Lower leg skin (tissue), 3 donors: Measurements from ENCODE around the gene ZBTB7C.

Experiments
- POLR2A ChIP-seq, 2 donors: fragments of 450-650 bp; IDR thresholded peaks; one replicate each; pipeline ENCODE4 v1.6.1; 2016 to 2017; ENCODE audit warnings: antibody characterized with exemption in 2 of 2, mild to moderate bottlenecking in 1 of 2, moderate library complexity in 1 of 2
- TF ChIP-seq, protein P1 (sequence below), 3 donors: fragments of 450-650 bp; IDR thresholded peaks; one replicate each; pipeline ENCODE4 v1.5.1; 2016; ENCODE audit warnings: antibody characterized with exemption in 3 of 3, mild to moderate bottlenecking in 3 of 3, moderate library complexity in 2 of 3

DNA sequence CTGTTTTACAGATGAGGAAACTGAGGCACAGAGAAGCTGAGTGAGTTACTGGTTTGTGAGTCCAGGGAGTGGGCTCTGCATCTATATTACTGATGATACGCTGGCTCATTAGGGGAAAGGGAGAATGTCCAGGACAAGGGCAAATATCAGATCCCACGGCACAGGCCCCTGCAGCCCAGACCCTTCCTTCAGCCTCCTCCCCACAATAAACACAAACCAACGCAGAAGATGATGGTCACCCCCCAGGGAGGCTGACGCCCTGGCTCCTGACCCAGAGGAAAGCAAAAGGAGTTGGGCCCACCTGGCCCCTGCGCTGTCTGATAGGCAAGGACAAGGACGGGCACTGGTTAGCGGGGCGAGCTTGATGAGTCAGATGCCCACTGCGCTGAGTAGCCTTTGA is 47.7 kb upstream of the ZBTB7C start:
- TF ChIP-seq, protein P1, sequence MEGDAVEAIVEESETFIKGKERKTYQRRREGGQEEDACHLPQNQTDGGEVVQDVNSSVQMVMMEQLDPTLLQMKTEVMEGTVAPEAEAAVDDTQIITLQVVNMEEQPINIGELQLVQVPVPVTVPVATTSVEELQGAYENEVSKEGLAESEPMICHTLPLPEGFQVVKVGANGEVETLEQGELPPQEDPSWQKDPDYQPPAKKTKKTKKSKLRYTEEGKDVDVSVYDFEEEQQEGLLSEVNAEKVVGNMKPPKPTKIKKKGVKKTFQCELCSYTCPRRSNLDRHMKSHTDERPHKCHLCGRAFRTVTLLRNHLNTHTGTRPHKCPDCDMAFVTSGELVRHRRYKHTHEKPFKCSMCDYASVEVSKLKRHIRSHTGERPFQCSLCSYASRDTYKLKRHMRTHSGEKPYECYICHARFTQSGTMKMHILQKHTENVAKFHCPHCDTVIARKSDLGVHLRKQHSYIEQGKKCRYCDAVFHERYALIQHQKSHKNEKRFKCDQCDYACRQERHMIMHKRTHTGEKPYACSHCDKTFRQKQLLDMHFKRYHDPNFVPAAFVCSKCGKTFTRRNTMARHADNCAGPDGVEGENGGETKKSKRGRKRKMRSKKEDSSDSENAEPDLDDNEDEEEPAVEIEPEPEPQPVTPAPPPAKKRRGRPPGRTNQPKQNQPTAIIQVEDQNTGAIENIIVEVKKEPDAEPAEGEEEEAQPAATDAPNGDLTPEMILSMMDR (IDR thresholded peaks at IDR 0.05), result no peak
- TF ChIP-seq POLR2A (IDR thresholded peaks at IDR 0.05), result no peak
